ENCODE data around the gene HOXB5. TPM values are rescaled to one million over a fixed set of nuclear protein-coding genes. Genes with fewer than 3 reads are reported as not detected.

The HOXB5 gene
- total RNA-seq, 1 experiment from 2014 or later: 19.8 TPM

- RAD21 ChIA-PET (ENCODE audit: low non-redundant PET in 1 of 2, low total read pairs in 2 of 2, uncharacterized antibody in 2 of 2, unreplicated experiment in 2 of 2): no interaction called here
- DNase-seq (ENCODE audit: low read depth, low spot score): no peak
- Histone ChIP-seq H3K9me3 (ENCODE audit: control insufficient read depth in 1 of 2, insufficient read depth in 1 of 2, low read depth in 1 of 2, low read length in 2 of 2) (no peaks in the 10 kb centered on the region), H3K36me3 (ENCODE audit: control insufficient read depth in 1 of 2, insufficient read depth in 2 of 2, low read length in 2 of 2) (peaks cover 27 to 30% of the 10 kb centered on the region in 2 experiments; a peak in 3 of 4 replicates), H3K79me2 (ENCODE audit: insufficient read depth, low read length) (peaks cover 89% of the 10 kb centered on the region), H3K27ac (ENCODE audit: low read depth, low read length) (no peak overlapping the region), H3K4me3 (replicated peaks in 1 of 2; ENCODE audit: low read depth in 1 of 2, low read length in 2 of 2) (no peak overlapping the region), H3K9ac (ENCODE audit: low read length) (no peak overlapping the region), H3K4me2 (ENCODE audit: low read length) (no peak overlapping the region), H3K4me1 (ENCODE audit: control insufficient read depth in 1 of 2, insufficient read depth in 2 of 2, low read length in 2 of 2) (peaks cover 14% of the 10 kb centered on the region in 2 experiments), H4K20me1 (ENCODE audit: insufficient read depth) (peaks cover 3% of the 10 kb centered on the region; the same call in 1 of the 2 replicates), H3K27me3 (ENCODE audit: insufficient read depth, low read length) (no peaks in the 10 kb centered on the region), H3K9me2 (ENCODE audit: insufficient read depth) (no peaks in the 10 kb centered on the region), H2AFZ (ENCODE audit: low read depth, low read length, poor library complexity, severe bottlenecking) (no peak overlapping the region)
- POLR2A ChIA-PET: interaction anchor here (0.8 kb wide), 1 partner anchor 9 kb away, joined by 3 read pairs; the partner anchor contains the start of gene HOXB6
- TF ChIP-seq SIN3A (IDR thresholded peaks at IDR 0.05; ENCODE audit: low read depth): no peak
- TF ChIP-seq ZFX (IDR thresholded peaks at IDR 0.05): no peak
- TF ChIP-seq SP1 (IDR thresholded peaks at IDR 0.05; ENCODE audit: low read depth): no peak
- no peak for TF ChIP-seq EGR1 (IDR thresholded peaks at IDR 0.05; ENCODE audit: low read depth)
- TF ChIP-seq EZH2 (IDR thresholded peaks at IDR 0.05): no peak
- TF ChIP-seq FOSL1 (IDR thresholded peaks at IDR 0.05; ENCODE audit: low read depth): no peak
- TF ChIP-seq ZBTB33 (IDR thresholded peaks at IDR 0.05; ENCODE audit: extremely low read depth, insufficient replicate concordance, low read length): no peak
- TF ChIP-seq RAD21 (IDR thresholded peaks at IDR 0.05; ENCODE audit: low read depth): no peak
- no peak for TF ChIP-seq POLR2AphosphoS5 (IDR thresholded peaks at IDR 0.05; ENCODE audit: low read depth, low read length)
- CTCF ChIA-PET: no interaction called here
- no peak for ATAC-seq
- BruUV-seq (replicated peaks): no TSS peak
- intact Hi-C loops (cut with micrococcal nuclease): no loop called here
Measured at GRCh38 chr17:48596000-48596734, 2.6 kb upstream of the HOXB5 start.

Measured in HCT116 (cell line).